HCT116 (cell line): ENCODE results near the gene RAP2A.

Experiments
- CEBPB ChIP-seq: IDR thresholded peaks from 2 replicates; pipeline ENCODE4 v1.6.1; 2012; ENCODE audit warnings: low read depth
- CTCF ChIP-seq, 3 experiments: fragments of 200-600 bp in 1 of 3; sonication (generic) in 1 of 3; IDR thresholded peaks in 2 of 3; conservative IDR thresholded peaks in 1 of 3; 2 replicates each; pipeline ENCODE4 v1.5.1; 2012 to 2017; ENCODE audit warnings: low read depth in 2 of 3, low read length in 2 of 3, antibody characterized with exemption in 1 of 3, borderline replicate concordance in 1 of 3, control low read depth in 1 of 3, mild to moderate bottlenecking in 1 of 3, mixed read lengths in 1 of 3, mixed run types in 1 of 3, moderate library complexity in 1 of 3; ENCODE audit not compliant: insufficient read depth in 1 of 3
- ELF1 ChIP-seq: IDR thresholded peaks from 2 replicates; pipeline ENCODE4 v1.6.1; 2012; ENCODE audit warnings: low read depth, borderline replicate concordance
- EZH2phosphoT487 ChIP-seq: fragments of 200-600 bp; IDR thresholded peaks from 2 replicates; pipeline ENCODE4 v1.6.1; 2018; ENCODE audit warnings: antibody characterized with exemption, borderline replicate concordance
- JUND ChIP-seq: IDR thresholded peaks from 2 replicates; pipeline ENCODE4 v1.6.1; 2012
- MAX ChIP-seq: IDR thresholded peaks from 2 replicates; pipeline ENCODE4 v1.6.1; 2012
- POLR2A ChIP-seq: IDR thresholded peaks from 2 replicates; pipeline ENCODE4 v1.7.0; 2011; ENCODE audit warnings: borderline replicate concordance; ENCODE audit not compliant: insufficient read depth, insufficient read length; ENCODE audit errors: extremely low read depth
- POLR2AphosphoS5 ChIP-seq: IDR thresholded peaks from 2 replicates; pipeline ENCODE4 v1.6.1; 2011; ENCODE audit warnings: mild to moderate bottlenecking, low read depth, low read length, moderate library complexity
- REST ChIP-seq: IDR thresholded peaks from 2 replicates; pipeline ENCODE4 v1.6.1; 2012; ENCODE audit warnings: low read depth
- SIN3A ChIP-seq: IDR thresholded peaks from 2 replicates; pipeline ENCODE4 v1.6.1; 2012; ENCODE audit warnings: low read depth
- YY1 ChIP-seq: IDR thresholded peaks from 2 replicates; pipeline ENCODE4 v1.6.1; 2011; ENCODE audit warnings: low read length, low read depth, moderate library complexity, mild to moderate bottlenecking; ENCODE audit not compliant: insufficient replicate concordance; ENCODE audit errors: extremely low read depth
- ZNF274 ChIP-seq: fragments of 200-500 bp; sonication (Bioruptor generic); IDR thresholded peaks from 2 replicates; pipeline ENCODE4 v1.6.1; 2014; ENCODE audit warnings: mild to moderate bottlenecking, low read depth, low read length, inconsistent platforms

GRCh38 chr13:97515643-97516042, 81.7 kb downstream of the RAP2A start:
- TF ChIP-seq POLR2A, result no peak
- TF ChIP-seq CEBPB, result no peak
- no peak for TF ChIP-seq ELF1
- TF ChIP-seq CTCF (IDR thresholded peaks at IDR 0.05 in 2 of 3, conservative IDR thresholded peaks at IDR 0.05 in 1 of 3; ENCODE audit: borderline replicate concordance in 1 of 3, insufficient read depth in 1 of 3, low read depth in 2 of 3, low read length in 2 of 3), result no peak
- no peak for TF ChIP-seq POLR2AphosphoS5
- no peak for TF ChIP-seq JUND
- TF ChIP-seq EZH2phosphoT487, result no peak
- no peak for TF ChIP-seq YY1
- TF ChIP-seq ZNF274, result no peak
- no peak for TF ChIP-seq SIN3A
- TF ChIP-seq REST, result no peak
- TF ChIP-seq MAX, result no peak
